ENCODE results near the gene GINS3. TPM values are rescaled to one million over a fixed set of nuclear protein-coding genes. Genes with fewer than 3 reads are reported as not detected.

Gene GINS3
- total RNA-seq, 1 donor from 2014 or later = 25.0 TPM

DNA sequence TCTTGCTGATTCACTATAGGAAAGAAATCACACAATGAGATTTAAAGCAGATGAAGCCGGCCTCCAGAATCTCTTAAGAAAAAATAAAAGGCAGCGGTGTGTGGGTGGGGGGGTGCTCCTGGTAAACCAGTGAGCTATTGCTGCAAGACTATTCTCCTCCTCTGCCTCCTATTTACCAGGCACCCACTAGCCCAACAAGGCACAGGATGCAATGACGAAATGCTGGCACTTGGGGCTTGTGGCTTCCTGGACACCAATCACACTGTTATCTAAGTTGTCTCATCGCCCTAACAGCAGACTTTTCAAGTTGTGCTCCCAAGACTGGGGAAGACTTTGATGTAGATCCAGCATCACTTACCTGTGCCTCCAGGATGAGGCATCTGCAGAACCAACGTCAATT lies 57.5 kb downstream of the GINS3 start:
- Mint-ChIP-seq H3K9me3 (no peaks in the 10 kb centered on the region), H3K4me3 (no peak overlapping the region), H3K4me1 (peaks cover 2% of the 10 kb centered on the region), H3K36me3 (ENCODE audit: low read depth) (no peaks in the 10 kb centered on the region), H3K27me3 (peaks cover 21% of the 10 kb centered on the region), H3K27ac (no peak overlapping the region)
- DNase-seq = no peak
- intact Hi-C loops (cut with micrococcal nuclease) = loop anchor here (10.0 kb wide), 1 partner anchor 45 kb away; no protein-coding TSS in a partner anchor

DNA sequence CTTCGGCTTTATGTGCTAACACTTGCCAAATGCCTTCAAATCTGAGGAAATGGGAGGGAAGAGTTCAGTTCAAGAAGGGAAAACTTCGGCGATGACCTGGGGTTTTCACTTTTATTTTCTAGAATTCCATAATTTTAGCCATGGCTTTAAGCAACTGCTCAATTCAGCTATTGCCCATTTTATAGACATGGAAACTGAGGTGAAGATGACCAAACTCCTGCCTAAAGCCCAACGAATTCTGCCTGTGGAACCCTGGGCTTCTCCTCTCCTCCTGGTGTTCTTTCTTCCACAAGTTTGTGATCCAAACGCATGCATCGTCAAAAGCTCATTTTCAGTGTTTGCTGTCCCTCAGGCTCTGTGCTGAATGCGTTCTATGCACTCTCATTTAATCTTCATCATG lies 58.3 kb downstream of the GINS3 start:
- H3K27ac Mint-ChIP-seq = no peak overlapping the region
- peaks cover 23% of the 10 kb centered on the region for H3K27me3 Mint-ChIP-seq
- intact Hi-C loops (cut with micrococcal nuclease) = loop anchor here (10.0 kb wide), 1 partner anchor 46 kb away; no protein-coding TSS in a partner anchor
- H3K4me1 Mint-ChIP-seq = peaks cover 5% of the 10 kb centered on the region
- no peaks in the 10 kb centered on the region for H3K36me3 Mint-ChIP-seq (ENCODE audit: low read depth)
- DNase-seq = no peak
- H3K9me3 Mint-ChIP-seq = no peaks in the 10 kb centered on the region
- H3K4me3 Mint-ChIP-seq = no peak overlapping the region

DNA sequence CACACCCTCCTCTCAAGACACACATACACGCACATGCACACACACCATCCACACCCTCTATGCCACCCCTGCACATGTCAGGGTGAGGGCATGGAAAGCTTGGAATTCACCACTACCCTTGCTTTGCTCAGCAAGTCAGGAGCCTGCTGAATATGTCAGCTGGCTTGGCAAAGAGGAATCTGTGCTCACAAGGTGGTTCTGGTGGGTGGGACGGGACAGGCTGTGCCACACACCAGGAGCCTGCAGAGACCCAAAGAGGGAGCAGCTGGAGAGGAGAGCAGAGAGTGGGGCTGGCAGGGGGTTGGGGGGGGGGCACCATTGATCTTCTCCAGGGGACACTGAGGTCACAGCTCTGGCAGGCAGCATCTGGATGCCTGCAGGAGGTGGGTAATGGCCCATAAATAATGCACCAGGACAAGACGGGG lies 59.0 kb downstream of the GINS3 start:
- Mint-ChIP-seq H3K4me3 (no peak overlapping the region), H3K9me3 (no peaks in the 10 kb centered on the region), H3K27ac (no peak overlapping the region), H3K27me3 (peaks cover 25% of the 10 kb centered on the region), H3K4me1 (peaks cover 5% of the 10 kb centered on the region), H3K36me3 (ENCODE audit: low read depth) (no peaks in the 10 kb centered on the region)
- no peak for DNase-seq
- intact Hi-C loops (cut with micrococcal nuclease) = loop anchor here (10.0 kb wide), 1 partner anchor 46 kb away; no protein-coding TSS in a partner anchor

DNA sequence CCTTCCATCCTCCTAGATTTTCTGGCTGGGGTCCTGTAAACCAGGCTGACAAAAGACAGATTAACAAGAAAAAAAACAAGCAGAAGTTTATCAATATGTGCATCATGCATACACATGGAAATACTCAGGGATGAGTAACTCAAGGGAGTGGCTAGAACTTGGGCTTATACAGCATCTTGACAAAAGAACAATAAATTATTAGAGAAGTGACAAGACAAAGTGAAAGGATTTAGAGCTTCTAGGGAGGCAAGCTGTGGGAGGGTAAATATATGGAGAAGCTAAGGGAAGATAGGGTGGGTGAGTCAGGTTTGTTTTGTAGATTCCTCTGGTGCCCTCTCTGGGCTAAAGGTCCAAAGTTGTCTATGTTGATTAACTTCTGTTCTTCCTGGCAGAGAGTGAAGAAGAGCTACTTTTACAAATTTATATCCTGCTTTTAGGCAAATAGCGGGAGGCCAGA lies 59.7 kb downstream of the GINS3 start:
- Mint-ChIP-seq H3K27me3 (peaks cover 25% of the 10 kb centered on the region), H3K4me1 (peaks cover 5% of the 10 kb centered on the region), H3K36me3 (ENCODE audit: low read depth) (no peaks in the 10 kb centered on the region), H3K4me3 (no peak overlapping the region), H3K27ac (no peak overlapping the region), H3K9me3 (no peaks in the 10 kb centered on the region)
- DNase-seq = no peak
- intact Hi-C loops (cut with micrococcal nuclease) = loop anchor here (10.0 kb wide), 1 partner anchor 47 kb away; no protein-coding TSS in a partner anchor

DNA sequence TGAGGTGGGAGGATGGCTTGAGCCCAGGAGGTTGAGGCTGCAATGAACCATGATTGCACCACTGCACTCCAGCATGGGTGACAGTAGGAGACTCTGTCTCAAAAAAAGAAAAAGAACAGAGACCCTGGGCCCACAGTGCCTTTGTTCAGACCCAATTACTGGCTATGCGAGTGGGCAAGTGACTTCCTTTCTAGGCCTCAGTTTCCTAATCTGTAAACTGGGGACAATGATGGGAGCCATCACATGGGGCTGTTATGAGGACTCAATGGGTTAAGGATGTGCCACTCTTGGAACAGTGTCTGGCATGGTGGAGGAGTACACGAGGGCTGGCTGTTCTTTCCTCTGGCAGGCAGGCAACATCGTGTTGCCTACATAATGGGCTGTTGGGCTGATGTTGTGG lies 60.4 kb downstream of the GINS3 start:
- Mint-ChIP-seq H3K9me3 (no peaks in the 10 kb centered on the region), H3K4me1 (peaks cover 5% of the 10 kb centered on the region), H3K4me3 (no peak overlapping the region), H3K27ac (no peak overlapping the region), H3K36me3 (ENCODE audit: low read depth) (no peaks in the 10 kb centered on the region), H3K27me3 (peaks cover 22% of the 10 kb centered on the region)
- no peak for DNase-seq
- intact Hi-C loops (cut with micrococcal nuclease) = loop anchor here (10.0 kb wide), 1 partner anchor 48 kb away; no protein-coding TSS in a partner anchor

DNA sequence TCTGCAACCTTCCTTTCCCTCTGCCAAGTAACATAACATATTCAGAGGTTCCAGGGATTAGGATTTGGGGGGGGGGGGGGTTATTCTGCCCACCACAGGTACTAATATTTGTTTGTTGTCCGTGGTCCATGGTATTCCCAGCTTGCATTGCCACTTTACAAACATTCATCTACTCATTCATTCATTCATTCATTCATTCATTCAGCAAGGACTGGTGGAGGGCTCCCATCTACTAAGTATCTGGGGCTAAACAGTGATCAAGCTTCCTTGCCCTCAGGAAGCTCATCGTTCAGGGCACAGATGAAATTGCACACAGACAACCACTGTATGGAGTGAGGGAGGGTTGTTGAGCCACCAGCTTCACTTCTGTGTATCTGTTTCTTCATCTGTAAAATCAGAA lies 61.9 kb downstream of the GINS3 start:
- no peak for DNase-seq
- intact Hi-C loops (cut with micrococcal nuclease) = loop anchor here (10.0 kb wide), 1 partner anchor 49 kb away; no protein-coding TSS in a partner anchor
- Mint-ChIP-seq H3K27me3 (peaks cover 20% of the 10 kb centered on the region), H3K4me3 (no peak overlapping the region), H3K27ac (no peak overlapping the region), H3K9me3 (no peaks in the 10 kb centered on the region), H3K4me1 (peaks cover 8% of the 10 kb centered on the region), H3K36me3 (ENCODE audit: low read depth) (no peaks in the 10 kb centered on the region)

DNA sequence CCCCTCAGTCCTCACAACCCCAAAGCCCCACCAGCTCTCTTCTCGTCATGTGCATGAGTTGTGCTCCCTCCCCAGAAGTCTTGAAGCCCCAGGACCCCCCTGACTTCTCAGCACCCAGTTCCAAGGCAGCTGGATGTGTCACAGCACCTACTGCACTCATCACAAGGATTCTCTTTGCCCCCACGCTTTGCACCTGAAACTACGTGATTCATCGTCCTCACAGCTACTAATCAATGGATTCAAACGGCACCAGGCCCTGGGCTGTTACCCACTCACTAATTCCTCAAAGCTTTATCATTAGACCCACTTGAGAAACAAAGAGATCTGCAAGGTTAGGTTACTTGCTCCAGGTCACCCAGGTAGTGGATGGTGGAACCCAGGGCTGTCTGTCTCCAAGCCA lies 62.6 kb downstream of the GINS3 start:
- peaks cover 16% of the 10 kb centered on the region for H3K27me3 Mint-ChIP-seq
- H3K4me3 Mint-ChIP-seq = no peak overlapping the region
- H3K27ac Mint-ChIP-seq = no peak overlapping the region
- no peaks in the 10 kb centered on the region for H3K36me3 Mint-ChIP-seq (ENCODE audit: low read depth)
- no peaks in the 10 kb centered on the region for H3K9me3 Mint-ChIP-seq
- peaks cover 13% of the 10 kb centered on the region for H3K4me1 Mint-ChIP-seq
- no peak for DNase-seq
- intact Hi-C loops (cut with micrococcal nuclease) = loop anchor here (10.0 kb wide), 1 partner anchor 50 kb away; no protein-coding TSS in a partner anchor

Other genes starting within 250 kb of the GINS3 start
- gene CSNK2A2, start 194.4 kb upstream of the GINS3 start, total RNA-seq = 92.0 and 96.7 TPM in 2 replicates
- gene PRSS54, start 97.4 kb upstream of the GINS3 start, total RNA-seq = not detected in 2 replicates
- gene NDRG4, start 107.7 kb downstream of the GINS3 start, total RNA-seq = 1.7 TPM in 2 replicates
- gene SETD6, start 123.0 kb downstream of the GINS3 start, total RNA-seq = 33.4 and 34.4 TPM in 2 replicates
- 270 and 271 TPM in 2 replicates for gene CNOT1, start 237.4 kb downstream of the GINS3 start, total RNA-seq